ENCODE results near the gene PSMD1. TPM values are rescaled to one million over a fixed set of nuclear protein-coding genes. Genes with fewer than 3 reads are reported as not detected.
"Not testable (repeated sequence)": the region's sequence is repeated elsewhere in the genome, so short reads cannot be mapped to it uniquely, and the experiment has no call there.

PSMD1 gene
- total RNA-seq, 2 donors from 2014 or later = 64.2 to 66.8 TPM

GRCh38 chr2:231018184-231018583 lies 38.5 kb upstream of the PSMD1 start:
- DNase-seq = no peak

GRCh38 chr2:231025059-231025458 lies 31.6 kb upstream of the PSMD1 start:
- H3K27ac Mint-ChIP-seq; H3K4me3 Mint-ChIP-seq; H3K27me3 Mint-ChIP-seq (ENCODE audit: low read depth); H3K4me1 Mint-ChIP-seq (ENCODE audit: low read depth); H3K9me3 Mint-ChIP-seq; ATAC-seq (replicated peaks in 1 of 2); DNase-seq; H3K36me3 Mint-ChIP-seq (ENCODE audit: insufficient read depth in 2 of 2): not testable (repeated sequence)

More at GRCh38 chr2:231018184-231018583, 38.5 kb upstream of the PSMD1 start:
- no peak for ATAC-seq (replicated peaks in 1 of 2)
- Mint-ChIP-seq H3K27ac (no peak overlapping the region), H3K4me3 (no peak overlapping the region), H3K9me3 (no peaks in the 10 kb centered on the region), H3K36me3 (ENCODE audit: insufficient read depth in 2 of 2) (no peaks in the 10 kb centered on the region), H3K4me1 (ENCODE audit: low read depth) (no peaks in the 10 kb centered on the region), H3K27me3 (ENCODE audit: low read depth) (peaks cover 22% of the 10 kb centered on the region)

- Mint-ChIP-seq H3K27me3 (ENCODE audit: low read depth) (peaks cover 21% of the 10 kb centered on the region), H3K27ac (no peak overlapping the region), H3K4me3 (no peak overlapping the region), H3K4me1 (ENCODE audit: low read depth) (no peaks in the 10 kb centered on the region), H3K36me3 (ENCODE audit: insufficient read depth in 2 of 2) (no peaks in the 10 kb centered on the region), H3K9me3 (no peaks in the 10 kb centered on the region)
- ATAC-seq (replicated peaks in 1 of 2) (no peak), DNase-seq (no peak)
These were observed 27.8 kb upstream of the PSMD1 start for GRCh38 chr2:231028889-231029288.

- H3K27me3 Mint-ChIP-seq (ENCODE audit: low read depth) = peaks cover 28% of the 10 kb centered on the region
- H3K9me3 Mint-ChIP-seq = no peaks in the 10 kb centered on the region
- no peaks in the 10 kb centered on the region for H3K36me3 Mint-ChIP-seq (ENCODE audit: insufficient read depth in 2 of 2)
- H3K27ac Mint-ChIP-seq = no peak overlapping the region
- no peaks in the 10 kb centered on the region for H3K4me1 Mint-ChIP-seq (ENCODE audit: low read depth)
- DNase-seq = no peak
- H3K4me3 Mint-ChIP-seq = no peak overlapping the region
- ATAC-seq (replicated peaks in 1 of 2) = no peak
These were observed 27.1 kb upstream of the PSMD1 start for GRCh38 chr2:231029563-231029962.

GRCh38 chr2:231030725-231031124 lies 25.9 kb upstream of the PSMD1 start:
- Mint-ChIP-seq H3K27ac (no peak overlapping the region), H3K27me3 (ENCODE audit: low read depth) (peaks cover 37% of the 10 kb centered on the region), H3K36me3 (ENCODE audit: insufficient read depth in 2 of 2) (no peaks in the 10 kb centered on the region), H3K9me3 (no peaks in the 10 kb centered on the region), H3K4me1 (ENCODE audit: low read depth) (no peaks in the 10 kb centered on the region), H3K4me3 (no peak overlapping the region)
- no peak for ATAC-seq (replicated peaks in 1 of 2)
- DNase-seq = no peak

GRCh38 chr2:231032575-231033140 lies 24.0 kb upstream of the PSMD1 start:
- ATAC-seq (replicated peaks in 1 of 2) (no peak), DNase-seq (no peak)
- Mint-ChIP-seq H3K27ac (no peak overlapping the region), H3K36me3 (ENCODE audit: insufficient read depth in 2 of 2) (peaks cover 0 to 2% of the 10 kb centered on the region in 2 donors), H3K4me1 (ENCODE audit: low read depth) (no peaks in the 10 kb centered on the region), H3K27me3 (ENCODE audit: low read depth) (peaks cover 49% of the 10 kb centered on the region), H3K9me3 (no peaks in the 10 kb centered on the region), H3K4me3 (no peak overlapping the region)

GRCh38 chr2:231033147-231034132 lies 23.2 kb upstream of the PSMD1 start:
- Mint-ChIP-seq H3K27me3 (ENCODE audit: low read depth) (peaks cover 55% of the 10 kb centered on the region), H3K27ac (no peak overlapping the region), H3K4me1 (ENCODE audit: low read depth) (peaks cover 4% of the 10 kb centered on the region), H3K9me3 (no peaks in the 10 kb centered on the region), H3K36me3 (ENCODE audit: insufficient read depth in 2 of 2) (peaks cover 0 to 2% of the 10 kb centered on the region in 2 donors), H3K4me3 (no peak overlapping the region)
- ATAC-seq (replicated peaks in 1 of 2) = no peak
- DNase-seq = no peak

- Mint-ChIP-seq H3K27ac (no peak overlapping the region), H3K4me3 (no peak overlapping the region), H3K27me3 (ENCODE audit: low read depth) (peaks cover 63% of the 10 kb centered on the region), H3K36me3 (ENCODE audit: insufficient read depth in 2 of 2) (peaks cover 0 to 2% of the 10 kb centered on the region in 2 donors), H3K9me3 (no peaks in the 10 kb centered on the region), H3K4me1 (ENCODE audit: low read depth) (peaks cover 6% of the 10 kb centered on the region)
- ATAC-seq (replicated peaks in 1 of 2) (no peak), DNase-seq (no peak)
These were observed 22.3 kb upstream of the PSMD1 start for GRCh38 chr2:231034291-231034882.

GRCh38 chr2:231036131-231036530 lies 20.5 kb upstream of the PSMD1 start:
- ATAC-seq (replicated peaks in 1 of 2) (no peak), DNase-seq (no peak)
- Mint-ChIP-seq H3K27ac (no peak overlapping the region), H3K4me3 (peak overlapping the region; percentile 29 to 48), H3K4me1 (ENCODE audit: low read depth) (peaks cover 6% of the 10 kb centered on the region), H3K9me3 (no peaks in the 10 kb centered on the region), H3K36me3 (ENCODE audit: insufficient read depth in 2 of 2) (peaks cover 0 to 2% of the 10 kb centered on the region in 2 donors), H3K27me3 (ENCODE audit: low read depth) (peaks cover 81% of the 10 kb centered on the region)

- Mint-ChIP-seq H3K27ac (no peak overlapping the region), H3K4me3 (peak overlapping the region; percentile 4 to 17), H3K9me3 (no peaks in the 10 kb centered on the region), H3K27me3 (ENCODE audit: low read depth) (peaks cover 86% of the 10 kb centered on the region), H3K4me1 (ENCODE audit: low read depth) (peaks cover 6% of the 10 kb centered on the region), H3K36me3 (ENCODE audit: insufficient read depth in 2 of 2) (peaks cover 0 to 2% of the 10 kb centered on the region in 2 donors)
- DNase-seq = no peak
- ATAC-seq (replicated peaks in 1 of 2) = no peak
These were observed 20.0 kb upstream of the PSMD1 start for GRCh38 chr2:231036578-231037106.

GRCh38 chr2:231037202-231037730 lies 19.4 kb upstream of the PSMD1 start, which contains the start of gene C2orf72:
Gene C2orf72 (plus strand): TSS chr2:231037523. CDS start chr2:231037566, 43 bp downstream.
- Mint-ChIP-seq H3K4me1 (ENCODE audit: low read depth) (peaks cover 6% of the 10 kb centered on the region), H3K36me3 (ENCODE audit: insufficient read depth in 2 of 2) (peaks cover 0 to 2% of the 10 kb centered on the region in 2 donors), H3K27ac (no peak within 1 kb of the TSS), H3K27me3 (ENCODE audit: low read depth) (peaks cover 86% of the 10 kb centered on the region), H3K4me3 (peak within 1 kb of the TSS; percentile 71 to 76), H3K9me3 (no peaks in the 10 kb centered on the region)
- ATAC-seq (replicated peaks in 1 of 2) = peak; percentile 58 to 68
- peak in 1 of 2 donors; percentile 13 for DNase-seq

GRCh38 chr2:231037731-231038482 lies 18.8 kb upstream of the PSMD1 start:
- peaks cover 0 to 2% of the 10 kb centered on the region in 2 donors for H3K36me3 Mint-ChIP-seq (ENCODE audit: insufficient read depth in 2 of 2)
- DNase-seq (peak in 1 of 2 donors; percentile 16), ATAC-seq (replicated peaks in 1 of 2) (peak; percentile 63 to 72)
- peaks cover 79% of the 10 kb centered on the region for H3K27me3 Mint-ChIP-seq (ENCODE audit: low read depth)
- H3K4me3 Mint-ChIP-seq = peak overlapping the region; percentile 71 to 76
- H3K4me1 Mint-ChIP-seq (ENCODE audit: low read depth) = peaks cover 6% of the 10 kb centered on the region
- no peaks in the 10 kb centered on the region for H3K9me3 Mint-ChIP-seq
- H3K27ac Mint-ChIP-seq = no peak overlapping the region

Data from activated T-cell treated with anti-CD3 and anti-CD28 coated beads, Interleukin-2, amount 50 U/mL, for 72 hours (primary cell).